HG02642 (cell line): ENCODE measurements around the gene TFEB.

Experiments used
- ATAC-seq: cut with Tn5 transposase; IDR thresholded peaks from one replicate; pipeline ENCODE4 v1.9.1; 2021; ENCODE audit warnings: mild to moderate bottlenecking; ENCODE audit not compliant: unreplicated experiment, poor library complexity

TFEB gene

GRCh38 chr6:41642960-41643898 lies 92.2 kb downstream of the TFEB start:
- ATAC-seq: no peak

- no peak for ATAC-seq
Observed at GRCh38 chr6:41642090-41642959, 93.1 kb downstream of the TFEB start.

DNA sequence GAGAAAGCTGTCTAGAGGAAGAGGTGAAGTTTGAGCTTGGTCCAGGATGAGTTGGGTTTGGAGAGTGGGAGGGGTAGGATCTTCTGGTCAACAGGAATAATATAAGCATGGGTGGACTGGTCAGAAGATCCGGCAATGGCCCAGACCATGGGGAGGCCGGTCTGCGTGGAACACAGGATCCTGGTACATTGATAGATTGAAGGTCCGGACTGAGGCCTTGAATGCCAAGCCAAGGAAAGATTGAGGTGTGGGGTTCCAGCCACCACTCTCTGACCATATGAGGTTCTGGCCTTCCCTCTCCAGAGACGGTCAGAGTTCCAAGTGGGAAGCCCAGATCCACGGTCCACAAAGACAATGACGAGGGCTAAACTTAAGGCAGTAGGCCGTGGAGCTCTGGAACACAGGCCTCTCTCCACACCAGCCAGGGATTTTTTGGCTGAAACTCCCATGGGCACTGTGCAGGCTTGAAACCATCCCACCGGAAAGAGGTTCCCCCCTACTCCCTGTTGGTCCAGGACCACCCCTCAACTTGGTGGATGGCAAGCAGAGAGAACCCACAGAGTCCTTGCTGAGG lies 94.0 kb downstream of the TFEB start:
- ATAC-seq: no peak

DNA sequence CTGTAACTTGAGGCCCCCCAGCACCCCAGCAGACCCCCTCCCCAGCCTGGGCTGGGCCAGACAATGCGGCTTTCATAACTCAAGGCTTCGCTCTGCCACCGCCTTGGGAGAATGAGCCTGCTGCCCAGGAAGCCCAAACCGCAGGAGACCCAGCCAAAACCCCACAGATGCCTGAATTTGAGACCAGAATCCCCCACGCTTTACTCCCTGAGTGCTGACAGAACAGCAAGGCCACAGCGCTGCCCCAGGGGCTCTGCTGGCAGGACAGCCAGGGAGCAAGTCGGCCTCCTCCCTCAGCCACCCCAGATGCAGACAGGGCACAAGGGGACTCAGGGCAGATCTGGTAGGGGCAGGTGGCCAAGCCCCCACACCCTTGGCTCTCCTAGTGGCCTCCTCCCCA lies 95.0 kb downstream of the TFEB start:
- no peak for ATAC-seq

DNA sequence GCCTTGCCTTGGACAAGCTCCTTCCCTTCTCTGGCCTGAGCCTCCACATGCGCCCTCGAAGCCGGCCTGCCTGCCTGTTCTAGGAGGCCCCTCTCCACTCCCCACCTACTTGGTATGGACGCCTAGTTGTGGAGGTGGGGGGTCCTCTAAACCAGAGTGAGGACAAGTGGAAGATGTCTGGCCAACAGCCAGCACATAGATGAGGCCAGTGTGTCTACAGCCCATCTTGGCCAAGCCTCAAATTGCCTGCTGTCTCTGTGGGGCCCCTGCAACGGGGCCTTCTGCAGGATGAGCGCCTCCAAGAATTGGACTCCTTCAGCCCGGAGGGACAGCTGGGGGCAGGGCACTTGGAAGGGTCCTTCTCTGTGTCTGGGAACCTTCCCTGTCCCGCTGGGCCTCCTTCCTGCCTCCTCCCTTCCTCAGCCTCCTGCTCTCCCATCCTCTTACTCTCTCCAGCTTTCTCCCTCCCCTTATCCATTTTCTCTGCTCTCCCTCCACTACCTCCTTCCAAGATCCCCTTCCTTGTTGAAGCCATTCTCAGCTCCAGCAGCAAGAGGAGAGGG lies 95.5 kb downstream of the TFEB start:
- ATAC-seq: no peak

- no peak for ATAC-seq
Observed at GRCh38 chr6:41638935-41639808, 96.2 kb downstream of the TFEB start.

DNA sequence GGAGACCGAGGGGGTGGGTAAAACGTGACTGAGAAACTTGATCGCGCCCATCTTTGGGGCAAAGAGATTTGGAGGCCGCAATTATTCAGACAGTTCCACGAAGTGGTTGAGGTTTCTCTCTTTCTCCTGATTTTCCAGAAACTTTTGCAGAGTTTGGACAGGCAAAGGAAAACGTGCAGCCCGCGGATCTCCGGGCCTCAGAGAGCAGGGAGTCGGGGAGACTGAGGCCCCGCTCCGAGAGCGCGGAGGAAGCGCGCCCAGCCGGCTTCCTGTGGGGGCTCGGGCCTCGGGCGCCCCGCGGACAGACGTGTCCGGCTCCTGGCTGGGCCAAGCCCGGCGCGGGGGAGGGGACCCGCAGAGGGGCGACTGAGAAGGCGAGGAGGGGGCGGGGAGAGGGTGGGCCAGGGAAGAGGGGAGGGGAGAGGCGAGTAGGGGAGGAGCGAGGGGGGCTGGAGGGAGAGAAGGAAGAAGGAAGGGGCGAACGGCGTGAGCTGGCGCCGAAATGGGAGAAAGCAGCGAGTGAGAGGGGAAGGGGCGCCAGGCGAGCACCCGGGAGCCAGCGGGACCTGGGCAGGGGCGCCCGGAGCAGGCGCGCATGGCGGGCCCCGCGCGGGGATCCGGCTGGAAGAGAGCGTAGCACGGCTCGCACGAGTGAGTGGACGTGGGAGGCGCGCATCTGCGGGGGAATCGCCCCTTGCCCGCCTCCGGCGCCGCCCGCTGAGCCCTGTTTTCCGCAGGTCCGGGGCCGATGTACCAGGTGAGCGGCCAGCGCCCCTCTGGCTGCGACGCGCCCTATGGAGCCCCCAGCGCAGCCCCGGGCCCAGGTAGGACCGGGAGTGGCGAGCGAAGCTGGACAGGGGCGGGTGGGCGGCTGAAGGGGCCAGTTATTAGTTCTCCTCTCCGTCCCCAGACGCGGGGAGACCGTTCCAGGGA lies 97.1 kb downstream of the TFEB start, which contains the start of gene MDFI:
Gene MDFI, plus strand, starts transcription at position 467 of the 933 bp plus-strand sequence. Its CDS starts 282 bp downstream, at position 749.
- no peak for ATAC-seq

GRCh38 chr6:41637194-41638001 lies 98.0 kb downstream of the TFEB start:
- ATAC-seq: no peak

- no peak for ATAC-seq
Observed at GRCh38 chr6:41636833-41637193, 98.6 kb downstream of the TFEB start.

DNA sequence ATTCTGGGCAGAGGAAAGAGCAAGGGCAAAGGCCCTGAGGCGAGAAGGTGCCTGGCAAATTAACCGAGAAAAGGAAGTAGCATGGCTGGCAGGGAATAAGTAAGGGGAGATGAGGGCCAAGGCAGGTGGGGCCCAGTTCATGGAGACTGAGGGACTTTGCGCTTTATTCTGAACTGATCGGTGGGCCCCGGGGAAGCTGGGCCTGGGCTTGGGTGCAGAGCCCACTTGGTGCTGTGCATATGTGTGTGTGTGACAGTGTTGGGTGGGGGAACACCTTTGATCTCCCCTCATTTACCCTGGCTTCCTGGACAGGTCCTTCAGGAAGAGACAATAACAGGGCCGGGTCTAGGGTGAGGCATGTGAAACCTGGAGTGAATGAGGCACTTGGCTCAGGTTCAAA lies 100.0 kb downstream of the TFEB start:
- ATAC-seq: no peak

DNA sequence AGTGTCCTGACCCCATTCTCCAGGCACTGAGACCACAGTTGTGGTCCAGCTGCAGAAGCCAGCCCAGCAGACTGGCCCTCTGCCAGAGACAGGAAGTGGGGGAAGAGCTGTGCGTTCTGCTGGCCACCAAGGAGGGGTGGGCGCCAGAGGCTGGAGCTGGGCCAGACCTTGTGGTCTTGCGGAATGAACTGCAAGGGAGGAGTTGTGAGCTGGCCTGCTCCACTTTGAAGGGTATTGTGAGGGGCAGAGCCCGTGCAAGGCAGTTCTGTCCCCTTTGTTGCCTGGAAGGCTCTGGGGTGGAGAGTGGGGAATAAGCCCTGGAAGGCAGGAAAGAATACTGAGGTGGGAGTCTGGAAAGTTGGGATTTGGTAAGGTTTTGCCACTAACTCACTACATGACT lies 100.8 kb downstream of the TFEB start:
- no peak for ATAC-seq
